Measurements from ENCODE around the gene ERVK3-1. TPM values are rescaled to one million over a fixed set of nuclear protein-coding genes. Genes with fewer than 3 reads are reported as not detected.

The ERVK3-1 gene
- total RNA-seq, 1 experiment from 2014 or later: 84.0 TPM

- Histone ChIP-seq H3K9me3 (ENCODE audit: control insufficient read depth, insufficient read depth, low read depth, low read length) (no peaks in the 10 kb centered on the region), H3K36me3 (ENCODE audit: control insufficient read depth, insufficient read depth, low read length) (no peaks in the 10 kb centered on the region), H3K27ac (ENCODE audit: low read length) (no peak overlapping the region), H3K27me3 (ENCODE audit: control insufficient read depth, insufficient read depth, low read length) (no peaks in the 10 kb centered on the region), H3K4me3 (ENCODE audit: low read depth in 2 of 2, low read length in 2 of 2) (no peak overlapping the region), H3K4me1 (ENCODE audit: control insufficient read depth, insufficient read depth, low read length) (peaks cover 6% of the 10 kb centered on the region; the same call in 1 of the 2 replicates)
- CTCF ChIA-PET: interaction anchor here (0.6 kb wide), 1 partner anchor 46 kb away, joined by 7 read pairs; no protein-coding TSS in a partner anchor
- intact Hi-C loops (cut with micrococcal nuclease; ENCODE audit: unreplicated experiment) (no loop called here), in situ Hi-C loops (cut with HindIII; ENCODE audit: low pct_unique_long_range_greater_than_20kb, low sequenced_read_pairs) (no loop called here)
- ATAC-seq (no peak), DNase-seq (ENCODE audit: low read depth, low spot score) (no peak)
- TF ChIP-seq REST (IDR thresholded peaks at IDR 0.05; ENCODE audit: insufficient read depth in 1 of 2, low read depth in 2 of 2, low read length in 1 of 2) (no peak), CTCF (IDR thresholded peaks at IDR 0.05) (no peak), SIN3A (IDR thresholded peaks at IDR 0.05; ENCODE audit: borderline replicate concordance, insufficient read depth, low read depth, low read length) (no peak), TCF7L2 (IDR thresholded peaks at IDR 0.05; ENCODE audit: low read depth, low read length) (no peak), POLR2AphosphoS5 (IDR thresholded peaks at IDR 0.05; ENCODE audit: low read depth, low read length) (no peak)
- no TSS peak for BruUV-seq (replicated peaks)
- POLR2A ChIA-PET: interaction anchor here (0.6 to 3.0 kb wide), 7 partner anchors 17 to 362 kb away, joined by 3 to 16 read pairs (median 4); no protein-coding TSS in a partner anchor
Measured at GRCh38 chr19:58364146-58364545, 59.0 kb downstream of the ERVK3-1 start.

Small RNA genes lying within 50 kb of the gene (microRNA-seq; reads per million reads assigned to microRNA genes)
- not detected for gene MIR6806 (ENCODE audit: unreplicated experiment)

Other genes with a start within 250 kb of the ERVK3-1 start
- not detected for gene ZNF135, start 246.1 kb upstream of the ERVK3-1 start, total RNA-seq (2021; ENCODE audit: unreplicated experiment)
- gene ZSCAN18, start 207.1 kb upstream of the ERVK3-1 start, total RNA-seq (2021; ENCODE audit: unreplicated experiment): not detected
- gene ZNF329, start 154.6 kb upstream of the ERVK3-1 start, total RNA-seq (2021; ENCODE audit: unreplicated experiment): 12.2 TPM
- gene ZNF274, start 122.3 kb upstream of the ERVK3-1 start, total RNA-seq (2021; ENCODE audit: unreplicated experiment): 13.7 TPM
- gene ZNF544, start 76.5 kb upstream of the ERVK3-1 start, total RNA-seq (2021; ENCODE audit: unreplicated experiment): 48.5 TPM
- 12.6 TPM for gene ZNF8, start 26.4 kb upstream of the ERVK3-1 start, total RNA-seq (2021; ENCODE audit: unreplicated experiment)
- gene ZSCAN22, start 21.6 kb downstream of the ERVK3-1 start, total RNA-seq (2021; ENCODE audit: unreplicated experiment): 6.6 TPM
- 47.4 TPM for gene A1BG, start 48.1 kb downstream of the ERVK3-1 start, total RNA-seq (2021; ENCODE audit: unreplicated experiment)
- gene ZNF497, start 57.4 kb downstream of the ERVK3-1 start, total RNA-seq (2021; ENCODE audit: unreplicated experiment): 1.9 TPM
- 1.6 TPM for gene ZNF837, start 75.7 kb downstream of the ERVK3-1 start, total RNA-seq (2021; ENCODE audit: unreplicated experiment)
- gene RPS5, start 81.9 kb downstream of the ERVK3-1 start, total RNA-seq (2021; ENCODE audit: unreplicated experiment): 1,487 TPM
- 1.6 TPM for gene RNF225, start 90.3 kb downstream of the ERVK3-1 start, total RNA-seq (2021; ENCODE audit: unreplicated experiment)
- gene ZNF584, start 103.3 kb downstream of the ERVK3-1 start, total RNA-seq (2021; ENCODE audit: unreplicated experiment): 29.0 TPM
- not detected for gene ZNF132, start 134.8 kb downstream of the ERVK3-1 start, total RNA-seq (2021; ENCODE audit: unreplicated experiment)
- gene ZNF324B, start 146.2 kb downstream of the ERVK3-1 start, total RNA-seq (2021; ENCODE audit: unreplicated experiment): 7.8 TPM
- 12.8 TPM for gene ZNF324, start 161.7 kb downstream of the ERVK3-1 start, total RNA-seq (2021; ENCODE audit: unreplicated experiment)
- gene ZNF446, start 171.0 kb downstream of the ERVK3-1 start, total RNA-seq (2021; ENCODE audit: unreplicated experiment): 20.7 TPM
- 10.7 TPM for gene SLC27A5, start 206.6 kb downstream of the ERVK3-1 start, total RNA-seq (2021; ENCODE audit: unreplicated experiment)
- gene ZBTB45, start 214.4 kb downstream of the ERVK3-1 start, total RNA-seq (2021; ENCODE audit: unreplicated experiment): 24.7 TPM
- 767 TPM for gene TRIM28, start 238.7 kb downstream of the ERVK3-1 start, total RNA-seq (2021; ENCODE audit: unreplicated experiment)
- gene CHMP2A, start 249.7 kb downstream of the ERVK3-1 start, total RNA-seq (2021; ENCODE audit: unreplicated experiment): 191 TPM